ENCODE measurements around the gene ATP5F1B.
"Not testable (repeated sequence)": the region's sequence is repeated elsewhere in the genome, so short reads cannot be mapped to it uniquely, and the experiment has no call there.

ATP5F1B gene

DNA sequence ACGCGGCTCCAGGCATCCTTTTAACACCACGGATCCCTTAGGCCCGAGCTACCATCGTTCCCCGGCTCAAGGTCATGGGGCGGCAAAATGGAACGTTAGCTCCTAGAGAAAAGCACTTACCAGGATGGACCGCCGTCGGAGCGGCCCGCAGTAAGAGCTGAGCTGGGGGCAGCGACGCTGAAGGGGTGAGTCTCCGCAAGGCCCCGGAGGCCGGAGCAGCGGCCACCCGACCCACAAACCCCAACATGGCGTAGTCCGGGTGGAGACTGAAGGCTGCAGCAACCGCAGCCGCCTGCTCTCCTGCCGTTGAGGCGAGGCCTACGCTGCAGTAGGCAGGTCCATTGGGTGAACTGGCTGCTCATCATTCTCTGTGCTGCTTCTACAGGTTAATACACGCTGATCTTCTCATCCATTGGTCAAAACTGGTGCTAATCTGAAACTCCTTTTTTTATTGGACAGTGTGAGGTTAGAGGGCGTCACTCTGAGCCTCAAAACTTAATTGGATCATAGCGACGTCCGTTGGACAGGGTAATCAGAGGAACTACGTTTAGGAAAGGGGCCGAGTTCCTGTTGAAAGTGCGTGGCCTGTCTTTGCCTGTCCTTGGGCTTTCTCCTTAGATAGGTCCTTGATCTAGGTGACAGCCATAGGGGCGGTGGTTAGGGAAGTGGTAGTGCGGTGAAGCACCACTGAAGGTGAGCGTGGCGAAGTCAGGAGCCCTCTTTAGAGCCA lies at the start of gene ATP5F1B:
Gene ATP5F1B, minus strand, starts transcription at position 268 of the 730 bp plus-strand sequence. Its CDS starts 21 bp downstream, at position 247.
- peak; percentile 96 for DNase-seq

DNA sequence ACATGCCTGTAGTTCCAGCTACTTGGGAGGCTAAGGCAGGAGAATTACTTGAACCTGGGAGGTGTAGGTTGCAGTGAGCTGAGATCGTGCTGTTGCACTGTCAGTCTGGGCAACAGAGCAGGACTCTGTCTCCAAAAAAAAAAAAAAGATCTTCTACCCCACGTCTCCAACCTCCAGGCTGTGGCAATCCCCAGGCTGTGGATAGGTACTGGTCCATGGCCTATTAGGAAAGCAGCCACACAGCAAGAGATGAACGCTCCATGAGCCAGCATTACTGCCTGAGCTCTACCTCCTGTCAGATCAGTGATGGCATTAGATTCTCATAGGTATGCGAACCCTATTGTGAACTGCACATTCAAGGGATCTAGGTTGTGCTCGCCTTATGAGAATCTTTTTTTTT lies 48.4 kb upstream of the ATP5F1B start:
- DNase-seq = peak; percentile 31

DNA sequence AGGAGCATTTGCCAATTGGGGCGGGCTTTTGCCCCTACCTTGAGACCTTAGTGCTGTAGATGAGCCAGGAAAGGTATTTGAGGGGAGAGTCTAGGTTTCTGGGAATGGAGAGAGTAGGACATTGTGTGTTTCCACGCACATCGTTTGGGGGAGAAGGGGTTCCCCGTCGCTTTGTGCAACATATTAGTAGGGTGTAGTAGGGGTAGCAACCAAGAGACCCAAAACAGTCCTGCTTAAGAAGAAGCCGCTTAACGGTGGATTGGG lies 43.0 kb upstream of the ATP5F1B start:
- DNase-seq = no peak

DNA sequence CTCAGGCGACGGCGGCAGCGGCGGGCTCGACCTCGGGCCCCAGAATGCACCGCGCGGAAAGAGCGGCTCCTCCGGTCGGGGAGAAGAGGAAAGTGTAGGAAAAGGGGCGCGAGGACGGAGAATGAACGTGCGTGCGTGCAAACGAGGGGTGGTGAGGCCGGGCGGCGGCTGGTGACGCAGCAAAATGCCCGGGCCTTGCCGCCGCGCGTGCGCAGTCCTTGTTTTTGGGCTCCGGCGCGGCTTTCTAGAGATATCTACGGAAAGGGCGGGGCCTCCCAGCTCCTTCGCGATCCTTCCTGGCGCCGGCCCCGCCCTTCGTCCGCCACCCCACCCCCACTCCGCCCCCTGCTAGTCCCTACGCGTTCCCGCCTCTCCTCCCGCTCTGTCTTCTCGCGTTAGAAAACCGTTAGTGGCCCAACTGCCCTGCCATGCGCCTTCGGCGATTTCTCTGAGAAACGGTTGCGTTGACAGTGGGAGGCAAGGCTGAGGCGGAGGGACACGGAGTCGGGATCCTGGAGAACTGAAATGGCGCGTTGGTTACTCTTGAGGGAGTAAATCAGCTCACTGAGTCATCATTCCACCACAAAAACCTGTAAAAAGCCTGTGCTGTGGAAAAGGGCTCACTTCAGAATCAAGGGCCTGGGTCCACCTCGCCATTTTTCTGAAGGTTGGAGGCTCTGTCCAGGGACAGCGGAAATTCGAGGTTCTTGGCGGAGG lies 42.5 kb upstream of the ATP5F1B start, which contains the start of gene PTGES3:
Gene PTGES3, minus strand, starts transcription at position 156 of the 717 bp plus-strand sequence. CDS start 285 bp downstream, outside the sequence.
- peak; percentile 99 for DNase-seq

DNA sequence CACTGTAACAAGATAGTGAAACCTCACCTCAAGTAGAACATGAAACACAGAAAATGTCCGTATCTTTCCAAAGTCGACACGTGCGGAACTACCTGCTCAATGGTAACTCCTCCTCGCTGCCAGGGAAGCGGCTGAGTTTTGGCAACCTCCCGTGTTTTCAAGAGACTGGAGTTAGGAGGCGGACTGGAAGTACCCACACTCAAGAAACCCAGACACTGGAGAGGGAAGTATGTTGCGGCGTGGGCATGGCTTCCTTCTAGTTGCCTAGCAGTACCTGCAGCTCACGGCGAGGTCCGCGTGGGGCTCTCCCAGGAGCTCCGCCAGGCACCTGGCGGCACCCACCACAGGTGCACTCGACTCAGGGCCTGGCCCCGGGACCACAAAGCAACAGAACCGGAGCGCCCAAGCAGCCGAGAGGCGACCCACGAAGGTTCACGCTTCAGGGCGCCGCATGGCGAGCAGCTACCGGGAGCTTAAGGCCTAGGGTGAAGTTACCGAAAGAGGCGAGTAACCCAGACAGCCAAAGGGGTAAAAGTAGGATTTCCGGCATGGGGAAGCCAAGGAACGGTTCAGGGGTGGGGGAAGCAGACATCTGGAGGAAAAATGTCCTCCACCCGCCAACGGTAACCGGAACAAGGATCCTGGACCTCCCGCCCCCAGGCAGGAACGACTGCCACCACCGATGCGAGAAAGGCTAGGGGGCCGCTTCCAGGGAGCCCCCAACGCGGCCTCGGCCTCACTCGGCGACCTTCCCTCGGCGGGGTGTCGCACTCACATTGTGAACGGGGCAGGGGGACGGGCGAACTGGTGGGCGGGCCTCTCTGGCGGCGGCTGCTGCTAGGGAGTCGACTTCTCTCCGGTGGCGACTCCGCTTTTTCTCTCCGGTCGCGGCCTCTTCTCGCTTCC lies 41.7 kb upstream of the ATP5F1B start:
- peak; percentile 87 for DNase-seq

DNA sequence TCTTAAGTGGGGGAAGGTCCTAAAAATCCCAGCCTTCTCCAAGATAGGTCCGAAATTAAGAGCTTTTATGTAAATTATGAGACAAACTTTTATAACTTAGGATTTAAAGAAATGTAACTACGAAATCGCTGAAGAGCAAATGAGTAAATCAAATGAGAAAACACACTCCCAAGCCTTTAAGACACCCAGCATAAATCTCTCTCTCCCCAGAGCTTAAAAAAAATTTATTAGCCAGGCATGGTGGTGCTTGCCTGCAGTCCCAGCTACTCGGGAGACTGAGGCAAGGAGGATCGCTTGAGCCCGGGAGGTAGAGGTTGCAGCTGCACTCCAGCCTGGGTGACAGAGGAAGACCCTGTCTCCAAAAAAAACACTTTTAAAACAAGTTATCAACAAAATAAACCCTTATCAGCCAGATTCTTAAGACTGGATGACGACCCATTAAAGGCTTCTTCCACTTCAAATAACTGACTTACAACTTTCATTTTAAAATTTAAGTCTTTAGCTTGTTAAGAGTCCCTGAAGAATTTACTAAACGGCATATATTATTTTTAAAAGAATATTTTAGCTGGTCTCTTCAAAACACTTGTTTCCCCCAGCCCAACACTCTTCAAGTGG lies 39.1 kb upstream of the ATP5F1B start:
- peak; percentile 64 for DNase-seq

DNA sequence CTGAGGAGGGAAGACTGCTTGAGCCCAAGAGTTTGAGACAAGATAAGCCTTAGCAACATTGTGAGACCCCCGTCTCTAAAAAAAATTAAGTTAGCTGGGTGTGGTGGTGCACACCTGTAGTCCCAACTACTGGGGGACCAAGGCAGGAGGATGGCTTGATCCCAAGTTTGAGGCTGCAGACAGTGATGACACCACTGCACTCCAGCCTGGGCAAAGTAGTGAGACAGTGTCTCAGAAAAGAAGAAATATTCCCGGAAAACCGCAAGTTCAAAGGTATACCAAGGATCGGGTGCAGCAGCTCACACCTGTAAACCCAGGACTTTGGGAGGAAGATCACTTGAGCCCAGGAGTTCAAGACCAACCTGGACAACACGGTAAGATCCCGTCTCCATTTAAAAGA lies 36.5 kb upstream of the ATP5F1B start:
- DNase-seq = no peak

DNA sequence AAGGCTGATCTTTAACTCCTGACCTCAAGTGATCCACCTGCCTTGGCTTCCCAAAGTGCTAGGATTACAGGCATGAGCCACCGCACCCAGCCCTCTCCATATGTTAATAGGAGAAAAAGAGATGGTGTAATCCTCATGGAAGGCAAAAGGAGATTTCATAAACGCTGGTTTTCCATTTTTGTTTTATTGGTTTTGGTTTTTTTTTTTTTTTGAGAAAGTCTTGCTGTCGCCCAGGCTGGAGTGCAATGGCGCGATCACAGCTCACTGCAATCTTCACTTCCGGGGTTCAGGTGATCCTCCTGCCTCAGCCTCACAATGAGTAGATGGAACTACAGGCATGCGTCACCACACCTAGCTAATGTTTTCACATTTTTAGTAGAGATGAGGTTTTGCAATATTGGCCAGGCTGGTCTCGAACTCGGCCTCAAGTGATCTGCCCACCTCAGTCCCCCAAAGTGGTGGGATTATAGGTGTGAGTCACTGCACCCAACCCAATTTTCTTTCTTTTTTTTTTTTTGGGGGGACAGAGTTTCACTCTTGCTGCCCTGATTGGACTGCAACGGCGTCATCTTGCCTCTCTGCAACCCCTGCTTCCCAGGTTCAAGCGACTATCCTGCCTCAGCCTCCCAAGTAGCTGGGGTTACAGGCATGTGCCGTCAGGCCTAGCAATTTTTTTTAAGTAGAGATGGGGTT lies 34.2 kb upstream of the ATP5F1B start:
- DNase-seq = no peak

DNA sequence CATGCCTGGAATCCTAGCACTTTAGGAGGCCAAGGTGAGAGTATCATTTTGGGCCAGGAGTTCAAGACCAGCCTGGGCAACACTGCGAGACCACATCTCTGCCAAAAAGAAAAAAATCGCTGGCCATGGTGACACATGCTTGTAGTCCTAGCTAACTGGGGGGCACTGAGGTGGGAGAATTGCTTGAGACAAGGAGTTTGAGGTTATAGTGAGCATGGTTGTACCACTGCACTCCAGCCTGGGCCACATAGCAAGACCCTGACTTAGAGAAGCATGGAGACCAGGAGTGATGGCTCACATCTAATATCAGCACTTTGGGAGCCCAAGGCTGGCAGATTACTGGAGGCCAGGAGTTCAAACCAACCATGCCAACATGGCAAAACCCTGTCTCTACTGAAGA lies 33.1 kb upstream of the ATP5F1B start:
- no peak for DNase-seq

DNA sequence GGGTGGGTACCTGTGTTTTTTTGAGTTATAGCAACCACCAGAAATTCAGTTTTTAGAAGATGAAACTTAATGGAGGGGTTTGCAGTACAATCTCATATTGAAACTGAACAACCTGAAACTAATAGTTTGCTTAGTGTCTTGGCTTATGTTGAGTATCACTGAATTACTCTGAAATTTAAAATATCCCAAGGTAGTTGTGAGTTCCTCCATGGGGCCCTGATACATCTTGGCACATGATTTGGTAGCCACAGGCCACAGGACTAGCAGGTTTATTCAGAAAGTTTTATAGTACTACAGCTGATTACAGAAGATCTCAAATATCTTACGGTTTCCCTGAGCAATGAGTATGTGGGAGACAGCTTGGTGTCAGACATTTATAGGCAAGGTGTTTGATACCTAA lies 31.9 kb upstream of the ATP5F1B start:
- DNase-seq = no peak

DNA sequence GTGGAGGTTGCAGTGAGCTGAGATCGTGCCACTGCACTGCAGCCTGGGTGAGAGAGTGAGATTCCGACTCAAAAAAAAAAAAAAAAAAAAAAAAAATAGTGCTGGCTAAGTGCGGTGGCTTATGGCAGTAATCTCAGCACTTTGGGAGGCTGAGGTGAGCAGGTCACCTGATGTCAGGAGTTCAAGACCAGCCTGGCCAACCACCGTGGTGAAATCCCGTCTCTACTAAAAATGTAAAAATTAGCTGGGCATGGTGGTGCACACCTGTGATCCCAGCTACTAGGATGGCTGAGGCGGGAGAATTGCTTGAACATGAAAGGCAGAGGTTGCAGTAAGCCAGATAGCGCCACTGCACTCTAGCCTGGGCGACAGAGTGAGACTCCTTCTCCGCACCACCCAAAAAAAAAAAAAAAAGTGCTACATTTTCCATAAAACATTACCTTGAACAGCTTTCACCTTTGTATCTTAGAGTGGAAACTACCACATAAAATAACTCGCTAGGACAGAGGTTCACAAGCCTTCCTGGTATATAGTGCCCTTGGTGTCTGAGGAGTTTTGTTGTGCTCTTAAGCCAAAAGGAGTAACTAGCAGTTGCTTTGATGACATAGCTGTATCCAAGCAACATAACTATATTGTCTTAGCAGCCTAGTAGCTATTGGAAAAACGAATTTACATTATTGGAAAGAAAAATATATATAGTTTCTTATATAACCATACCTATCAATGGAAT lies 31.2 kb upstream of the ATP5F1B start:
- peak; percentile 37 for DNase-seq

DNA sequence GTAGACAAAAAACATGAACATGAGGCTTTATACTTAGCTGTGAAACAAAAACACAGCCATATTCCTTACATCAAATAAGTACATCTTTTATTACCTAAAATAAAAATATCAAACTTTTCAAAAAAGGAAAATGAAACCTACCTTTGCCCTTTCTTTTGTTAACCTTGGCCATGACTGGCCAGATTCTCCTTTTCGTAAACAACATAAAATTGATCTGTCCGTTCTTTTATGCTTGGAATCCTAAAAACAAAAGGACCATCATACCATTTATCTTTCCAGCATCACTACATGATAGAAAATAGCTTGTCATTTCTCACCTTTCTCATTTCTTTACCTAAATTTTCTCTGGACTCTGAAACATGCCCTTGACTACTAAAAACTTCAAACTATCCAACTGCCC lies 25.8 kb upstream of the ATP5F1B start:
- DNase-seq = no peak

DNA sequence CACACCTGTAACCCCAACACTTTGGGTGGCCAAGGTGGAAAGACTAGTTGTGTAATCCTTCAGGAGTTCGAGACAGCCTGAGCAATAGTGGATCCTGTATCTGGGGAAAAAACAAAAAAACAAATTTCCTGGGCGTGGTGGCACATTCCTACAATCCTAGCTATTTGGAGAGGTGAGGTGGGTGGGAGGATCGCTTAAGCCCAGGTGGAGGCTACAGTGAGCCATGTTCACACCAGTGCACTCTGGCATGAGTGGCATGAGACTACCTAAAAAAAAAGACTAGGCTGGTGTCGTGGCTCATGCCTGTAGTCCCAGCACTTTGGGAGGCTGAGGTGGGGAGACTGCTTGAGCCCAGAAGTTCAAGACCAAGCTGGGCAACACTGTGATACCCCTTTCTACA lies 25.1 kb upstream of the ATP5F1B start:
- peak; percentile 4 for DNase-seq

DNA sequence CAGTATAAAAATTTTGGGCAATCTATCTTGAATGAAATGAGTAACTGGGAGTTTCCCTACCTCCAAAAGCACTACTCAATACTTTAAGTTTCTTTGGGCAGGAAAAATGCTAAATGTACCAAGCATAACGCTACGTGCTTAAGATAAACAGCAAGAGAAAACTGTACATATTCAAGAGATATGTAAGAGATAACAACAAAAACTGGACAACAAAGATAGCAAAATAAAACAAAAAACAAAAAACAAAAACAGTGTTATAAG lies 22.3 kb upstream of the ATP5F1B start:
- no peak for DNase-seq

DNA sequence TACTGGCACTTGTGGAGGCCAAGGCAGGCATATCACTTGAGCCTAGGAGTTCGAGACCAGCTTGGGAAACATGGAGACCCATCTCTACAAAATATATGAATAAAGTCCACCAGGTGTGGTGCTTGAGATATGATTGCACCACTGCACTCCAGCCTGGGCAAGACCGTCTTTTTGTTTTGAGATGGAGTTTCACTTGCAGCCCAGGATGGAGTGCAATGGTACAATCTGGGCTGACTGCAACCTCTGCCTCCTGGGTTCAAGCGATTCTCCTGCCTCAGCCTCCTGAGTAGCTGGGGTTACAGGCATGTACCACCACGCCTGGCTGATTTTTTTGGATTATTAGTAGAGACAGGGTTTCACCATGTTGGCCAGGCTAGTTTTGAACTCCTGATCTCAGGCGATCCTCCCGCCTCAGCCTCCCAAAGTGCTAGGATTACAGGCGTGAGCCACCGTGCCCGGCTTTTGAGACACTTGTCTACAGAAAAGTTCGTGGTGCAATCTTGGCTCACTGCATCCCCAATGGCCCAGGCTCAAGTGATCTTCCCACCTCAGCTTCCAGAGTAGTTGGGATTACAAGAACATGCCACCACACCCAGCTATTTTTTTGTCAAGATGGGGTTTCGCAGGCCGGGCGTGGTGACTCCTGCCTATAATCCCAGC lies 16.3 kb upstream of the ATP5F1B start:
- no peak for DNase-seq

DNA sequence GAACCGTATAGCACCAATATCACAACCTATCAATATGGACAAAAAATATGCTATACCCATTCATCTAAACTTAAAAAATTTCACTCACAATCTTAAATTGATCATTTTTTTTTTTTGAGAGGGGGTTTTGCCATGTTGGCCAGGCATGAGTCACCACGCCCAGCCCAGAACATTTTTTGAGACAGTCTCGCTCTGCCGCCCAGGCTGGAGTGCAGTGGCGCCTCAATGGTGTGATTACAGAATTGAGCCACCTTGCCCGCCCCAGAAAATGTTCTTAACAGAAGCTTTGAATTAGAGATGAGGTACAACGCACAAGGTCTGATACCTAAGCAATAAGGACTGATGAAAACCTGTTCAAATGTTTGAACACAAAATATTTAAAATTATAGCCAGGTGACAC lies 15.8 kb upstream of the ATP5F1B start:
- no peak for DNase-seq

DNA sequence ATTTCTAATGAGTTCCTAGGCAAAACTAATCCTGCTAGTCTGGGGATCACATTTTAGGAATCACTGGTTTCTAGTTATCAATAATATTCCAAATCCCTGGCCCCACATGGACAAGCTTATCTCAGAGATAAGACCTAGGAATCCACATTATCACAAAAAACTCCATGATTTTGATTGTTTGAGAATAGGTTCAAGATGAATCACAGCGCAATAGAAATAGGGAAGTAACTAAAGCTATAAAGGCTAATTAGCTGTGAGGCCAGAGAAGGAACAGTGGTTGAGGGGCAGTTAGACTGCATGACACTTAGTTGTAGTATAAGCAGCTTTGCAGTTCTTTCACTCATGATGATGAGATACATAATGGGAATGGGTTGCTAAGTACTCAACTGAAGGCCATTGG lies 13.1 kb upstream of the ATP5F1B start:
- no peak for DNase-seq

DNA sequence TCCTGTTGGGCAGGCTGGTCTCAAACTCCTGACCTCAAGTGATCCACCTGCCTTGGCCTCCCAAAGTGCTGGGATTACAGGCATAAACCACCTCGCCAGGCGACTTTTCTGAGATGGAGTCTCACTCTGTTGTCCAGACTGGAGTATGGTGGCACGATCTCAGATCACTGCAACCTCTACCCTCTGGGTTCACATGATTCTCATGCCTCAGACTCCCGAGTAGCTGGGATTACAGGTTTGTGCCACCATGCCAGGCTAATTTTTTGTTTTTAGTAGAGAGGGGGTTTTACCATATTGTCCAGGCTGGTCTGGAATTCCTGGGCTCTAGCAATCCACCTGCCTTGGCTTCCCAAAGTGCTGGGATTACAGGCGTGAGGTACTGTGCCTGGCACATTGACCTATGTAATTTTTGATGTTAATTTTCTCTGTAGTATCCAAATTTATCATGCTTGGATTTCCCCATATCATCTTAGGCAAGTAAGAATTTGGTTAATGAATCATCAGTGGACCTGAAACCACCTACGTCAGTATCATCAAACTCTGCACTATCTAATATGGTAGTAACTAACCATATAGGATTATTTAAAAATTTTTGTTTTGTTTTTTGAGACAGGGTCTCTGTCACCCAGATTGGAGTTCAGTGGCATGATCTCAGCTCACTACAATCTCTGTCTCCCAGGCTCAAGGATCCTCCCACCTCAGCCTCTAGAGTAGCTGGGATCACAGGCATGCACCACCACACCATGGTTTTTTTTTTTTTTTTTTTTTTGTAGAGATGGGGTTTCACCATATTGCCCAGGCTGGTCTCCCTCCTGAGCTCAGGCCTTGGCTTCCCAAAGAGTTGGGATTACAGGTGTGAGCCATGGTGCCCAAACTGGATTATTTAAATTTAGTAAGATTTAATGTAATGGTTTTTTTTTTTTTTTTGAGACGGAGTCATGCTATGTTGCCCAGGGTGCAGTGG lies 11.9 kb upstream of the ATP5F1B start:
- no peak for DNase-seq

DNA sequence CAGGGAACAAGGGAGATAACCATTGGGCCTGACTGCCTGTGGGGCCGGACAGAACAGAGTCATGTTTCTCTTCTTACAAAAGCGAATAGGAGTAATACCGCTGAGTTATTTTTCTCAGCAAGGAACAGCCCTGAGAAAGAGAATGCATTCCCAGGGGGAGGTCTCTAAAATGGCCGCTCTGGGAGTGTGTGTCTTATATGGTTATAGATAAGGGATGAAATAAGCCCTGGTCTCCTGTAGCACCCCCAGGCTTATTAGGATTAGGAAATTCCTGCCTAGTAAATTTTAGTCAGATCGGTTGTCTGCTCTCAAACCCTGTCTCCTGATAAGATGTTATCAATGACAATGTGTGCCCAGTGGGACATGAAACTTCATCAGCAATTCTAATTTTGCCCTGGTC lies 8.0 kb upstream of the ATP5F1B start:
- DNase-seq = not testable (repeated sequence)

DNA sequence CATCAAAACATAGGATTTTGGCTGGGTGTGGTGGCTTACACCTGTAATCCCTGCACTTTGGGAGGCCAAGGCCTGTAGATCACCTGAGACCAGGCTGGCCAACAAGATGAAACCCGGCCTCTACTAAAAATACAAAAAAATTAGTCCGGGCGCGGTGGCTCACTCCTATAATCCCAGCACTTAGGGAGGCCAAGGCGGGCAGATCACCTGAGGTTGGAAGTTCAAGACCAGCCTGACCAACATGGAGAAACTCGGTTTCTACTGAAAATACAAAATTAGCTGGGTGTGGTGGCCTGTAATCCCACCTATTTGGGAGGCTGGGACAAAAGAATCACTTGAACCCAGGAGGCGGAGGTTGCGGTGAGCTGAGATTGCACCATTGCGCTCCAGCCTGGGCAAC lies 2.2 kb upstream of the ATP5F1B start:
- not testable (repeated sequence) for DNase-seq

Data from activated effector memory CD4-positive, alpha-beta T cell treated with anti-CD3 and anti-CD28 coated beads, Interleukin-2, amount 50 U/mL, for 16 hours (primary cell).